Activated CD4-positive, alpha-beta T cell treated with anti-CD3 and anti-CD28 coated beads, Interleukin-2, Interleukin-6, amounts not matched to agents 100 ng/mL and 50 ng/mL, durations not matched to agents 16 hours and 8 hours (primary cell): Measurements from ENCODE around the gene NT5C3A.
"Not testable (repeated sequence)": the region's sequence is repeated elsewhere in the genome, so short reads cannot be mapped to it uniquely, and the experiment has no call there.

Experiments used
- DNase-seq: peaks from one replicate; pipeline ENCODE4 v3.0.0-alpha.2; 2020

The NT5C3A gene

GRCh38 chr7:32971967-32972366, 90.6 kb downstream of the NT5C3A start:
- not testable (repeated sequence) for DNase-seq

- DNase-seq = not testable (repeated sequence)
These were observed 95.4 kb downstream of the NT5C3A start for GRCh38 chr7:32967268-32967582.

GRCh38 chr7:32966489-32967267, 95.9 kb downstream of the NT5C3A start:
- not testable (repeated sequence) for DNase-seq

- not testable (repeated sequence) for DNase-seq
These were observed 98.0 kb downstream of the NT5C3A start for GRCh38 chr7:32964461-32965159.
